Heart right ventricle (tissue), 16 donors: ENCODE data around the gene AGBL4. TPM values are rescaled to one million over a fixed set of nuclear protein-coding genes. Genes with fewer than 3 reads are reported as not detected.

Experiments used
- ATAC-seq, 8 donors: fragments of 200-7000 bp; cut with Tn5 transposase; one replicate each; pipeline ENCODE4 v1.9.1; 2020; ENCODE audit warnings: mild to moderate bottlenecking in 8 of 8, moderate library complexity in 8 of 8, moderate number of reproducible peaks in 1 of 8
- DNase-seq, 2 donors: peaks; one replicate each; pipeline ENCODE4 v3.0.0-alpha.2; 2020
- H3K27ac ChIP-seq, 10 donors: fragments of 200-600 bp; sonication (generic) in 2 of 10; one replicate each; pipeline versions ENCODE4 v1.5.0 to v1.8.0; 2020 to 2022; ENCODE audit warnings: mild to moderate bottlenecking in 3 of 10
- H3K27me3 ChIP-seq, 7 donors: fragments of 200-600 bp; one replicate each; pipeline ENCODE4 v1.8.0; 2021 to 2022; ENCODE audit warnings: mild to moderate bottlenecking in 2 of 7
- H3K36me3 ChIP-seq, 9 donors: fragments of 200-600 bp; sonication (generic) in 1 of 9; one replicate each; pipeline versions ENCODE4 v1.5.0 to v1.8.0; 2020 to 2022; ENCODE audit warnings: mild to moderate bottlenecking in 2 of 9
- H3K4me1 ChIP-seq, 9 donors: fragments of 200-600 bp; sonication (generic) in 1 of 9; one replicate each; pipeline versions ENCODE4 v1.5.0 to v1.8.0; 2020 to 2022; ENCODE audit warnings: mild to moderate bottlenecking in 4 of 9
- H3K4me3 ChIP-seq, 10 donors: fragments of 200-600 bp; sonication (generic) in 2 of 10; one replicate each; pipeline versions ENCODE4 v1.5.0 to v1.8.0; 2020 to 2022; ENCODE audit warnings: mild to moderate bottlenecking in 7 of 10, moderate library complexity in 2 of 10
- H3K9me3 ChIP-seq, 11 donors: fragments of 200-600 bp in 10 of 11; sonication (generic) in 2 of 11; one replicate each; pipeline versions ENCODE4 v1.5.0 to v1.8.0; 2013 to 2022; ENCODE audit warnings: mild to moderate bottlenecking in 2 of 11, control low read depth in 1 of 11, moderate library complexity in 1 of 11
- WGBS, 2 donors: extraction: QIAGEN DNeasy Blood & Tissue Kit; methylation state at CpG; one replicate each; pipeline ENCODE4 v1.1.7; 2013; ENCODE audit warnings: inconsistent platforms in 1 of 2; 5-methylcytosine and 5-hydroxymethylcytosine counted together
- intact Hi-C, 10 donors: fragments of 100-400 bp; cut with DNase I; formaldehyde crosslinking; loops; one replicate each; pipeline versions ENCODE4 v1.11.1 to v1.14.2; 2022
- polyA plus RNA-seq, 2 donors: library from polyadenylated mRNA; stranded (reverse); fragments of 200-250 nt; gene quantifications; one replicate each; pipeline ENCODE4 v1.2.3, GENCODE V29; 2013
- total RNA-seq, 10 donors: library from RNA; stranded (reverse); fragmentation: NEBNext Ultra II Directional in 3 of 10; extraction: Animal tissue kit (Norgen Biotek cat#: 25700) in 3 of 10; gene quantifications; one replicate each; pipeline versions ENCODE4 v1.2.1 to v1.2.4, GENCODE V29; 2021 to 2023
- TF ChIP-seq, protein P1 (sequence below), 9 donors: fragments of 200-600 bp; sonication (generic) in 2 of 9; IDR thresholded peaks; one replicate each; pipeline versions ENCODE4 v1.5.0 to v1.8.0; 2021 to 2022; ENCODE audit warnings: antibody characterized with exemption in 9 of 9, mild to moderate bottlenecking in 5 of 9, moderate library complexity in 1 of 9
- donor health status: Arrhythmogenic right ventricular cardiomyopathy.
- donor health status: ischemic (EF 13 %, LVEDD 7.1; RV severe dilation, severe dysfunction).
- donor health status: healthy with polysubstance abuse.
- donor health status: DM: no; HTN: yes; CAD: no.
- donor health status: DM: no; HTN: no; CAD: no.
- donor health status: ischemic (EF 25% LVEDD 6.9; RV normal size, moderate dysfunction).
- donor health status: ischemic (EF 25% LVEDD 5.7; RV mildly dilated, moderate dysfunction).
- donor health status: healthy.
- donor health status: DM: yes; HTN: yes; CAD: no.
- donor health status: Ischemic cardiomyopathy.
- donor health status: ischemic (EF 35%, LVEDD 5.7; RV mildly dilated, moderate dysfunction).
- donor health status: nonischemic (EF 11% LVEDD 7.7; RV severe dilation, severe dysfunction).
- donor health status: DM: yes; HTN: yes; CAD: no.
- donor health status: PGD.
- donor health status: ischemic (EF 29% LVEDD 5.4; RV normal size, mild dysfunction).
- donor health status: nonischemic (EF 23%, LVEDD 6.1; RV moderate dilation, normal function).

AGBL4 gene
- total and polyA plus RNA-seq, 12 donors = 0.04 to 0.93 (median 0.46) TPM; not detected in 2

DNA sequence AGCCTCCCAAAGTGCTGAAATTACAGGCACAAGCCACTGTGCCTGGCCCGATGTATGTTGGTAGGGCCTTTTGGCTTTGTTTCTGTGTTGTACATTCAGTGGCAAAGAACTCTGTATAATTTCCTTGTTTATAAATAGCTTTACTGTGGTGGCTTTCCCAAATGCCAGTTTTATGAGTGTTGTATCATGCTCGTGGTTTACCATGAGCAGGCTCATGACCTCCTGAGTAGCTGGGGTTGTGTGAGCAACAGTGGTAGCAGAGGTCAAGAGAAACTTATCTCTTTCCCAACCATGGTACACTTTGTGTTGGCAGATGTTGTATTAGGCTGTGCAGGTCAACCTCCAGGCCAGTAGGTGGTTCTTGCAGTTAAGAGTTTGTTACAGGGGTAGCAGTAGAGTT lies 826.7 kb downstream of the AGBL4 start:
- TF ChIP-seq, protein P1, sequence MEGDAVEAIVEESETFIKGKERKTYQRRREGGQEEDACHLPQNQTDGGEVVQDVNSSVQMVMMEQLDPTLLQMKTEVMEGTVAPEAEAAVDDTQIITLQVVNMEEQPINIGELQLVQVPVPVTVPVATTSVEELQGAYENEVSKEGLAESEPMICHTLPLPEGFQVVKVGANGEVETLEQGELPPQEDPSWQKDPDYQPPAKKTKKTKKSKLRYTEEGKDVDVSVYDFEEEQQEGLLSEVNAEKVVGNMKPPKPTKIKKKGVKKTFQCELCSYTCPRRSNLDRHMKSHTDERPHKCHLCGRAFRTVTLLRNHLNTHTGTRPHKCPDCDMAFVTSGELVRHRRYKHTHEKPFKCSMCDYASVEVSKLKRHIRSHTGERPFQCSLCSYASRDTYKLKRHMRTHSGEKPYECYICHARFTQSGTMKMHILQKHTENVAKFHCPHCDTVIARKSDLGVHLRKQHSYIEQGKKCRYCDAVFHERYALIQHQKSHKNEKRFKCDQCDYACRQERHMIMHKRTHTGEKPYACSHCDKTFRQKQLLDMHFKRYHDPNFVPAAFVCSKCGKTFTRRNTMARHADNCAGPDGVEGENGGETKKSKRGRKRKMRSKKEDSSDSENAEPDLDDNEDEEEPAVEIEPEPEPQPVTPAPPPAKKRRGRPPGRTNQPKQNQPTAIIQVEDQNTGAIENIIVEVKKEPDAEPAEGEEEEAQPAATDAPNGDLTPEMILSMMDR (IDR thresholded peaks at IDR 0.05) = no peak
- H3K36me3 ChIP-seq = no peaks in the 10 kb centered on the region
- H3K27me3 ChIP-seq = peaks cover 0 to 6% (median 0%) of the 10 kb centered on the region in 7 donors
- intact Hi-C loops = no loop called here
- no peak for ATAC-seq
- peaks cover 0 to 38% (median 3%) of the 10 kb centered on the region in 11 donors for H3K9me3 ChIP-seq
- H3K4me1 ChIP-seq = no peaks in the 10 kb centered on the region
- DNase-seq = no peak
- H3K27ac ChIP-seq = no peak overlapping the region
- H3K4me3 ChIP-seq = no peak overlapping the region
- 85 to 88% methylated on average over 2 of the region's 2 CpGs for WGBS, 2 donors

DNA sequence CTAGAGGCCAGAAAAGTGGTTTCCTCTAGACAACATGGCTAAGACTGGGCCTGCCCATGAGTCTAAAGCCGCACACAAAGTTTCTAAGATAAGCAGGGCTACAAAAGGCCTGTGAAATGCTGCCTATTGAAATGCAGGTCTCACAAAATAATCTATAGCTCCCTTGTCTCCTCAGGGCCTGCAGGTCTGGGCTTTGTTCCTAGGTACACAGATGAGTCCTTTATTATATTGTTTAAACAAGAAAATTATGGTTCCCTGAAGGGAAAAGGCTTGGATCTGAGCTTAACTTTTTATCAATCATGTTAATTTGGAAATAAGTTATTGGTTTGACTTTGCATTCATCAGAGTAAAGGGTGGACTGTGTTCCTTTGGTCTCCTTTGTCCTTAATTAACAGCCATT lies 833.6 kb downstream of the AGBL4 start:
- H3K36me3 ChIP-seq = no peaks in the 10 kb centered on the region

DNA sequence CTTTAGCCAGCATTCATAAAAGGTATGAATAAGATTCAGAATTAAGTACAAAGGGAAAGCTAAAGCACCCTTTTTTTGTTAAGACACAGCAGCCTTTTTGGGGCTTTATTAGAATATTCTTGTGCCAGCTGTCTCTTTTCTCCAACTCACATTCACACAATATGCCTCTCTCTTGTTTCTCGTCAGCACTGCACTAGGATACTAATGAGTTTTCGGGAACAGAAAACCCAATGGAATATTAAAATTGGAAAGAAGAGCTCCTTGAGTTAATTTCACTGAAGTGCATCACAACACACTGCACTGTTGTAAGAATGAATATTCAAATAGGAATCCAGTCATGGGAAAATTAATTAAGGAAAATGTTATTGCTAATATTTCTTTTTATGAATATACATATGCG lies 836.7 kb downstream of the AGBL4 start:
- H3K4me1 ChIP-seq = no peaks in the 10 kb centered on the region
- H3K9me3 ChIP-seq = peaks cover 0 to 10% (median 0%) of the 10 kb centered on the region in 11 donors
- TF ChIP-seq, protein P1 (IDR thresholded peaks at IDR 0.05) = no peak
- 85 to 92% methylated on average over 3 of the region's 3 CpGs for WGBS, 2 donors
- H3K27me3 ChIP-seq = no peaks in the 10 kb centered on the region
- no peak overlapping the region for H3K4me3 ChIP-seq
- no peak for ATAC-seq
- no peaks in the 10 kb centered on the region for H3K36me3 ChIP-seq
- intact Hi-C loops = no loop called here
- DNase-seq = no peak
- no peak overlapping the region for H3K27ac ChIP-seq

More for the DNA sequence above, 833.6 kb downstream of the AGBL4 start:
- H3K27me3 ChIP-seq = no peaks in the 10 kb centered on the region
- no peaks in the 10 kb centered on the region for H3K4me1 ChIP-seq
- DNase-seq = no peak
- no peak for ATAC-seq
- intact Hi-C loops = no loop called here
- TF ChIP-seq, protein P1 (IDR thresholded peaks at IDR 0.05) = no peak
- 79 to 96% methylated on average over 1 of the region's 1 CpG for WGBS, 2 donors
- peaks cover 0 to 23% (median 3%) of the 10 kb centered on the region in 11 donors for H3K9me3 ChIP-seq
- H3K4me3 ChIP-seq = no peak overlapping the region
- H3K27ac ChIP-seq = no peak overlapping the region

DNA sequence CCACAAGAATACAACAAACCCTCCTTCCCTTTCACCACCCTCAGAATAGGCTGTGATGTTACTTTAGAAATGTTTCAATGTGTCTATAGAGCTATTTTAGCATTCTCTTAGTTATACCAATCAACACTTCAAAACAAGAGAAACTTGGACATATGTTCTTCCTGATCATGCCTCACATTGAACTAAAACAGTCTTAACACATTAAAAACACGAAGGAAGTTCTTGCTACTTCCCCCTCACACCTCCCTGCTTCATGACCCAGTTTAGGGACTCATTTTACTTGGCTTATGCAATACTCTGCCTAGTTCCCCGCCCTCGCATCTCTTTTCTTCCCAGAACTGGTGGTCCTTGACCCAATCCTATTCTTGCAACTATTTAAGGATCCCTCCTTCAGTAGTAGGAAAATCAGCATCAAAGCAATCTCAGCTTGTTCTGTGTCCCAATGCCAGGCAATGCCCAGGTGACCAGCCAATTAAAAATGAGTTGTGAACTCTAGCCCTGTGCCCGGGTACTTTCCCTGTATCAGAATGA lies 838.2 kb downstream of the AGBL4 start:
- DNase-seq = no peak
- TF ChIP-seq, protein P1 (IDR thresholded peaks at IDR 0.05) = no peak
- ATAC-seq = no peak
- WGBS, 2 donors = 78 to 81% methylated on average over 4 of the region's 4 CpGs
- no peaks in the 10 kb centered on the region for H3K36me3 ChIP-seq
- no peak overlapping the region for H3K27ac ChIP-seq
- no peaks in the 10 kb centered on the region for H3K4me1 ChIP-seq
- H3K27me3 ChIP-seq = no peaks in the 10 kb centered on the region
- no peak overlapping the region for H3K4me3 ChIP-seq
- peaks cover 0 to 10% (median 0%) of the 10 kb centered on the region in 11 donors for H3K9me3 ChIP-seq
- intact Hi-C loops = no loop called here
